HEK293T (cell line): ENCODE measurements around the gene TREX2.

Experiments
- ARNT ChIP-seq: fragments of 450-650 bp; IDR thresholded peaks from 2 replicates; pipeline ENCODE4 v1.6.1; 2017; ENCODE audit warnings: mild to moderate bottlenecking
- BHLHE40 ChIP-seq: fragments of 450-650 bp; IDR thresholded peaks from 2 replicates; pipeline ENCODE4 v1.6.1; 2016; ENCODE audit warnings: mild to moderate bottlenecking, moderate library complexity, borderline replicate concordance
- CTBP1 ChIP-seq: fragments of 450-650 bp; IDR thresholded peaks from 2 replicates; pipeline ENCODE4 v1.6.1; 2016; ENCODE audit warnings: borderline replicate concordance
- ELF4 ChIP-seq: fragments of 450-650 bp; IDR thresholded peaks from 2 replicates; pipeline ENCODE4 v1.6.1; 2017; ENCODE audit warnings: antibody characterized with exemption
- FOXA1 ChIP-seq: fragments of 450-650 bp; IDR thresholded peaks from 2 replicates; pipeline ENCODE4 v1.6.1; 2016; ENCODE audit warnings: mild to moderate bottlenecking
- FOXM1 ChIP-seq: fragments of 450-650 bp; IDR thresholded peaks from 2 replicates; pipeline ENCODE4 v1.6.1; 2017; ENCODE audit warnings: mild to moderate bottlenecking, borderline replicate concordance
- SP1 ChIP-seq: fragments of 450-650 bp; IDR thresholded peaks from 2 replicates; pipeline ENCODE4 v1.6.1; 2017
- SUZ12 ChIP-seq: fragments of 450-650 bp; IDR thresholded peaks from 2 replicates; pipeline ENCODE4 v1.6.1; 2016; ENCODE audit warnings: mild to moderate bottlenecking
- TARDBP ChIP-seq: fragments of 450-650 bp; IDR thresholded peaks from 2 replicates; pipeline ENCODE4 v1.6.1; 2016

DNA sequence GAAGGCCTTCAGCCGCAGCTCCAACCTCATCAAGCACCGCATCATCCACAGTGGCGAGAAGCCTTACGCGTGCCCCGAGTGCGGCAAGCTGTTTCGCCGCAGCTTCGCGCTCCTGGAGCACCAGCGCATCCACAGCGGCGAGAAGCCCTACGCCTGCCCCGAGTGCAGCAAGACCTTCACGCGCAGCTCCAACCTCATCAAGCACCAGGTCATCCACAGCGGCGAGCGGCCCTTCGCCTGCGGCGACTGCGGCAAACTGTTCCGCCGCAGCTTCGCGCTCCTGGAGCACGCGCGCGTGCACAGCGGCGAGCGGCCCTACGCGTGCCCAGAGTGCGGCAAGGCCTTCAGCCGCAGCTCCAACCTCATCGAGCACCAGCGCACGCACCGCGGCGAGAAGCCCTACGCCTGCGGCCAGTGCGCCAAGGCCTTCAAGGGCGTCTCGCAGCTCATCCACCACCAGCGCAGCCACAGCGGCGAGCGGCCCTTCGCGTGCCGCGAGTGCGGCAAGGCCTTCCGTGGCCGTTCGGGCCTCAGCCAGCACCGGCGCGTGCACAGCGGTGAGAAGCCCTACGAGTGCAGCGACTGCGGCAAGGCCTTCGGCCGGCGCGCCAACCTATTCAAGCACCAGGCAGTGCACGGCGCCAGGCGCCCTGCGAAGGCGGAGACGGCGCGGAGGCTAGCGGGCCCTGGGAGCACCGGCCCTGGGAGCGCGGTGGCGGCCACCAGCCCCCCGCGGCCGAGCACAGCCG is 24.8 kb downstream of the TREX2 start:
- TF ChIP-seq SP1, result no peak
- TF ChIP-seq CTBP1, result no peak
- TF ChIP-seq FOXA1, result no peak
- TF ChIP-seq BHLHE40, result no peak
- no peak for TF ChIP-seq ARNT
- TF ChIP-seq FOXM1, result no peak
- TF ChIP-seq SUZ12, result no peak
- no peak for TF ChIP-seq ELF4
- no peak for TF ChIP-seq TARDBP
